ENCODE results near the gene MARCHF11.

The MARCHF11 gene

GRCh38 chr5:16057277-16057676 is 122.3 kb downstream of the MARCHF11 start:
- no peak for DNase-seq (ENCODE audit: low read depth)

- DNase-seq (ENCODE audit: low read depth): no peak
These were observed 128.3 kb downstream of the MARCHF11 start for GRCh38 chr5:16051246-16051755.

- no peak for DNase-seq (ENCODE audit: low read depth)
These were observed 129.2 kb downstream of the MARCHF11 start for GRCh38 chr5:16050414-16050813.

DNA sequence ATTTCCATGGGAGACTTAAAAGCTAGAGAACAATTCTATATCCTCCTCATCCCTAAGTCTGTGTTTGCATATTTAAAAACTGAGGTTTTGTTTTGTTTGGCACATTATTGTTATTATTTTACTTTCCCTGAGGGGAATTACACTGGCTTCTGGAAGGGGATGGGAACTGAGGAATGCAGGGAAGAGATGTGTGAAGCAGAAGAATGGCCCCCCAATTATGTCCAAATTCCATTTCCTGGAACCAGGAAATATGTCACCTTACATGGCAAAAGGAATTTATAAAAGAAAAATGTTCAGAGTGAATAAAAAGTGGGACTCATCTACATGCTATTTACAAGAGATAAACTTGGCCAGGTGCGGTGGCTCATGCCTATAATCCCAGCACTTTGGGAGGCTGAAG is 129.8 kb downstream of the MARCHF11 start:
- DNase-seq (ENCODE audit: low read depth): no peak

DNA sequence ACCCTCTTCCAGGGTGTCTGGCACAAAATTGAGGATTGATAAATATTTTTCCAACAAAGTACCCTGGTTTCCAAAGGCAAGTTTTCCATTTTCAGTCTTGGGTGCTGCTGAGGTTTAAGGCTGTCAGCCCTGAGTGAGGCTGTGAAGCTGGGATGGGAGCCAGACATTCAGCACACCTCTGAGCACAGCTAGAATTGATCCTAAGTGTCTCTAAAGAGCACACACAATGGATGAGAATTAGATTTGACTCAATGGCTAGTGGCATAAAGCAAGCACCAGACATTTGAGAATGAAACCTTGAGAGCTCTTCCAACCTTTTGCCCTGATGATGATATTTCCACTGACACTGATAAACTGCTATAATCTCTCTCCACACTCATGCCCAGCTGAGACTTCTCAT is 131.5 kb downstream of the MARCHF11 start:
- no peak for DNase-seq (ENCODE audit: low read depth)

- DNase-seq (ENCODE audit: low read depth): no peak
These were observed 136.1 kb downstream of the MARCHF11 start for GRCh38 chr5:16043349-16043965.

- no peak for DNase-seq (ENCODE audit: low read depth)
These were observed 142.3 kb downstream of the MARCHF11 start for GRCh38 chr5:16037121-16037845.

DNA sequence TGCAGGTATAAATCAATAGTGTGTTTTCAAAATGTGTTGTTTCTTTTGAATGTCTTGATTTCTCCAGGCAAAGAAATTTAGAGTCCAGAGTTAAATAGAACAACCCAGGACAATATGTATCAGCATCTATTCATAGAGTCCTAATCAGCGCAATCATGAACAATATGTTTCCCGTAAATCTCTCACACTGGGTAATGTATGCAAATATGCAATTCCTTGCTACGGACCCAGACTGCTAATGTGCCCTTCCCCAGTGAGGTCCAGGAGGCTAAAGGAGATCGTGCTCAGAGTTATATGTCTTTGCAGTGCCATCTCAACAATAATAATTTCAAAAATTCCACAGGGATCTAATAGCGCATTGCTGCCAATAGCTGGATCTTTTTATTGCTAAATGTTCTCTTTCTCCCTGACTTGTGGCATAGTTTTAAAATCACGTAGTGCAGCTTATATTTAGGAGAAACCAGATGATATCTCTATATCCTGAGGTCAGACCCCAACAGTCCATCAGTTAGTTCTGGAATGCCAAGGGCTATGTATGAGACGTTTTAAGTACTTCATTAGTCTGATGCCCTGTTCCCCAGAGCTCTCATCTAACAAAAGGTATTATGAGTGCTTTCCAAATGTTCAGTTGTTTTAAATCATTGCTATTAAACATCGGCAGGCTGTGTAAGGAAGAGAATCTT is 145.1 kb downstream of the MARCHF11 start:
- no peak for DNase-seq (ENCODE audit: low read depth)

DNA sequence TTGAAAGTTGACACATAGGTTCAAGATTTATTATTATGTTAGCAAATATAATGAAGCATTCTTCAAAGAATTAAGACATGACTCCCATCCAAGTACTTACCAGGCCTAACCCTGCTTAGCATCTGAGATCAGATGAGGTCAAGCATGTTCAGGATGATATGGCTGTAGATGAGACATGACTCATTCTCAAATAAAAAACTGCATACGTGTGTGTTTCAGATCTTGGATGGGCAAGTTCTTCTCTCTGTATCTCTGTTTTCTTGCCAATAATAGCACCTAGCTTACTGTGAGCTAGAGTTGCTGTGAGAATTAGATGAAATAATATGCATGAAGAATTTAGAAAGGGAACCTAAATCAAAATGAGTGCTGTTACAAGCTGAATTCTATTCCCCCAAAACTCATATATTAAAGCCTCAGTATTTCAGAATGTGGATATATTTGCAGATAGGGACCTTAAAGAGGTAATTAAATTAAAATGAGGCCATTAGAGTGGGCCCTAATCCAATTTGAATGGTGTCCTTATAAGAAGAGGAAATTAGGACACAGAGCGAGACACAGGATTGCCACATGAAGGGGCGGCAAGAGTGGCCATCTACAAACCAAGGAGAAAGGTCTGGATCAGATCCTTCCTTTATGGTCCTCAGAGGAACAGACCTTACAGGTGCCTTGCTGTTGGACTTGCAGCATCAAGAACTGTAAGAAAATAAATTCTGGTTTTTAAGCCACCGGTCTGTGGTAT is 146.2 kb downstream of the MARCHF11 start:
- no peak for DNase-seq (ENCODE audit: low read depth)

- no peak for DNase-seq (ENCODE audit: low read depth)
These were observed 150.9 kb downstream of the MARCHF11 start for GRCh38 chr5:16028708-16029107.

- DNase-seq (ENCODE audit: low read depth): no peak
These were observed 153.9 kb downstream of the MARCHF11 start for GRCh38 chr5:16025681-16026080.

DNA sequence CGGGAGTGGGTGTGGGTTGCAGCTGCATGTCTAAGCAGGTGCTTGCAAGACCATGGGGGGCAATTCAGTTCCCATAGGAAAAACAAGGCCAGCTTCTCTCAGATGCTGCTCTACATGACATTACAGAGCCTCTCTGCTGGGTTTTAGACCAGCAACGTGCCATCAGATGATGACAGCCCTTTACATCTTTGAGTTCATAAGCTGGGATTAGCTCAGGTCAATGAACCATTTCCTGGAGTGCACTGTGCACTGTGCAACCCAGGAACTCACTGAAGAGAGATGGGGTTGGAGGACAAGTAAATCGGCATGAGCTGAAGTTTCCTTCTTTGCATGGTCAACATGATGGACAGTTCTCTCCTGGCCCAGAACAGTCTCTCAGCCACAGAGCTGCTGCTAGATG is 160.6 kb downstream of the MARCHF11 start:
- DNase-seq (ENCODE audit: low read depth): no peak

DNA sequence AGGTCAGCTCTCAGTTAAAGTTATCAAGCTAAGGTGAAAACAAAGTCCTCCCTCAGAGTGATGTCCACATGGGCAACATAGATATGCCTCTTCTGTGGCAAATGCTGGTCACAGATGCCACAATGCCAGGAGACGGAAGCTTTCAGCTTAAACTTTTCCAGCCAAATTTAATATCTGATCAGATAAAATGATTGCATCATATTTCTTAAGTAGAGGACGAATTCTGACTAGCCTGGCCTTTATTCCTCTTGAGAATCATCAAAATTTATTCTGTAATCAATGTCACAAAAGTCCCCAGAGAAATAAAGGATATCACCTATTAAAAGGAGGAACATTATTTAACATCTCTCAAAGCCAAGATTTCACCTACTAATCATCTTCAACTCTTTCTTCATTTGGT is 161.9 kb downstream of the MARCHF11 start:
- no peak for DNase-seq (ENCODE audit: low read depth)

All from T follicular helper cell (primary cell).